ENCODE measurements around the gene C17orf67. TPM values are rescaled to one million over a fixed set of nuclear protein-coding genes. Genes with fewer than 3 reads are reported as not detected.

Gene C17orf67
- total and polyA plus RNA-seq, 4 donors: 0.19 to 1.4 (median 0.78) TPM

DNA sequence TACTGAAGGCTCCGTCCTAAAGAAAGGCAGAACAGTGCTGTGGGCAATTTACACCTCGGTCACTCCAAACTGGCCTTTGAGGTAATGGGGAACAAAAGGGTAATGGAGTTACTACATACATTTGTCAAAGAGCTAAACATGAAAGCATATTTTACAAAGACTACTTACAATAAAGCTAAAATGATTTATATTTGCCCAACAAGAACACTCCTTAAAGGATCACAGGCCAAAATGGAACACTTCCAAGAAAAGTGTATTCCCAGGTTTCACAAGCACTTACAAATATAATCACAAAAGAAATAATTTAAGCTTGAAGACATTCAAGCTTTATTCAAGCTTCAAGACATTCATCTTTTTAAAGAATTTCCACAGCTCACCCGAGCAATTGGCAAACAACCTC lies 29.3 kb downstream of the C17orf67 start:
- DNase-seq (ENCODE audit: low spot score): no peak

DNA sequence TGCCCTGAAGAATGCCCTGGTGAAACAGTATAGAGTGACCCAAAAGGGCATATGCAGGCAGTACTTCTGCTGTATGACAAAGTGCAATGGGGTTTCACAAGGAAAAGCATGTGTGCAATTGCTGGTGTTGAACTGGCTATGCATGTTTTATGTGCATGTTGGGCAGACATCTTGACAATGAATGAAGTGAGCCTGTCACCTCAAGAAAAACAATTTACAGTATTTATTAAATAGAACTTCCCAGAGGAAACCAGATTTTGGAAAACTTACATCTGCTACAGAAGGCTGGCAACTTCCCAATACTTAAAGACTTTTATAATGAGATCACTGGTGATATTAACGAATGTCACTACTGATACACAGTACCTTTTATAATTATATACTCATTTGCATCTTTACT lies 30.6 kb downstream of the C17orf67 start:
- no peak overlapping the region for H3K9ac ChIP-seq (ENCODE audit: low read depth in 1 of 2, low read length in 2 of 2)
- no peaks in the 10 kb centered on the region for H3K9me3 ChIP-seq (ENCODE audit: control insufficient read depth in 4 of 4, low read length in 3 of 4)
- no peak for TF ChIP-seq SP1 (IDR thresholded peaks at IDR 0.05)
- no peak for TF ChIP-seq JUND (IDR thresholded peaks at IDR 0.05)
- TF ChIP-seq MAX (IDR thresholded peaks at IDR 0.05): no peak
- TF ChIP-seq FOXA1 (IDR thresholded peaks at IDR 0.05): no peak
- no peak for TF ChIP-seq HNF4A (conservative IDR thresholded peaks at IDR 0.05)
- TF ChIP-seq EGR1 (IDR thresholded peaks at IDR 0.05; ENCODE audit: low read depth in 2 of 2): no peak
- TF ChIP-seq, protein P1, sequence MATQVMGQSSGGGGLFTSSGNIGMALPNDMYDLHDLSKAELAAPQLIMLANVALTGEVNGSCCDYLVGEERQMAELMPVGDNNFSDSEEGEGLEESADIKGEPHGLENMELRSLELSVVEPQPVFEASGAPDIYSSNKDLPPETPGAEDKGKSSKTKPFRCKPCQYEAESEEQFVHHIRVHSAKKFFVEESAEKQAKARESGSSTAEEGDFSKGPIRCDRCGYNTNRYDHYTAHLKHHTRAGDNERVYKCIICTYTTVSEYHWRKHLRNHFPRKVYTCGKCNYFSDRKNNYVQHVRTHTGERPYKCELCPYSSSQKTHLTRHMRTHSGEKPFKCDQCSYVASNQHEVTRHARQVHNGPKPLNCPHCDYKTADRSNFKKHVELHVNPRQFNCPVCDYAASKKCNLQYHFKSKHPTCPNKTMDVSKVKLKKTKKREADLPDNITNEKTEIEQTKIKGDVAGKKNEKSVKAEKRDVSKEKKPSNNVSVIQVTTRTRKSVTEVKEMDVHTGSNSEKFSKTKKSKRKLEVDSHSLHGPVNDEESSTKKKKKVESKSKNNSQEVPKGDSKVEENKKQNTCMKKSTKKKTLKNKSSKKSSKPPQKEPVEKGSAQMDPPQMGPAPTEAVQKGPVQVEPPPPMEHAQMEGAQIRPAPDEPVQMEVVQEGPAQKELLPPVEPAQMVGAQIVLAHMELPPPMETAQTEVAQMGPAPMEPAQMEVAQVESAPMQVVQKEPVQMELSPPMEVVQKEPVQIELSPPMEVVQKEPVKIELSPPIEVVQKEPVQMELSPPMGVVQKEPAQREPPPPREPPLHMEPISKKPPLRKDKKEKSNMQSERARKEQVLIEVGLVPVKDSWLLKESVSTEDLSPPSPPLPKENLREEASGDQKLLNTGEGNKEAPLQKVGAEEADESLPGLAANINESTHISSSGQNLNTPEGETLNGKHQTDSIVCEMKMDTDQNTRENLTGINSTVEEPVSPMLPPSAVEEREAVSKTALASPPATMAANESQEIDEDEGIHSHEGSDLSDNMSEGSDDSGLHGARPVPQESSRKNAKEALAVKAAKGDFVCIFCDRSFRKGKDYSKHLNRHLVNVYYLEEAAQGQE (IDR thresholded peaks at IDR 0.05): no peak
- TF ChIP-seq RXRA (IDR thresholded peaks at IDR 0.05): no peak
- TF ChIP-seq, protein P2, sequence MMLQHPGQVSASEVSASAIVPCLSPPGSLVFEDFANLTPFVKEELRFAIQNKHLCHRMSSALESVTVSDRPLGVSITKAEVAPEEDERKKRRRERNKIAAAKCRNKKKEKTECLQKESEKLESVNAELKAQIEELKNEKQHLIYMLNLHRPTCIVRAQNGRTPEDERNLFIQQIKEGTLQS (IDR thresholded peaks at IDR 0.05): no peak
- no peak for TF ChIP-seq NR2F2 (IDR thresholded peaks at IDR 0.05)
- TF ChIP-seq YY1 (IDR thresholded peaks at IDR 0.05): no peak
- no peak for TF ChIP-seq ZBTB33 (IDR thresholded peaks at IDR 0.05)
- no peak for TF ChIP-seq FOXA2 (IDR thresholded peaks at IDR 0.05)
- TF ChIP-seq RAD21 (IDR thresholded peaks at IDR 0.05): no peak
- TF ChIP-seq CTCF (IDR thresholded peaks at IDR 0.05; ENCODE audit: low read depth, low read length, missing input control): no peak
- H3K4me1 ChIP-seq (ENCODE audit: control insufficient read depth in 4 of 4, insufficient read depth in 4 of 4, low read length in 3 of 4): no peaks in the 10 kb centered on the region
- no peak overlapping the region for H3K4me3 ChIP-seq (ENCODE audit: low read depth in 1 of 3, low read length in 3 of 3)
- DNase-seq (ENCODE audit: low spot score): no peak
- 86% methylated on average over 1 of the region's 1 CpG for WGBS
- no peaks in the 10 kb centered on the region for H3K36me3 ChIP-seq (ENCODE audit: control insufficient read depth in 4 of 4, insufficient read depth in 3 of 4, low read depth in 1 of 4, low read length in 3 of 4)
- no peak overlapping the region for H3K27ac ChIP-seq (ENCODE audit: low read depth in 1 of 2, low read length in 2 of 2)
- H3K27me3 ChIP-seq (ENCODE audit: control insufficient read depth in 4 of 4, insufficient read depth in 4 of 4, low read length in 3 of 4): no peaks in the 10 kb centered on the region

More for the DNA sequence above, 29.3 kb downstream of the C17orf67 start:
- Histone ChIP-seq H3K36me3 (ENCODE audit: control insufficient read depth in 4 of 4, insufficient read depth in 3 of 4, low read depth in 1 of 4, low read length in 3 of 4) (no peaks in the 10 kb centered on the region), H3K9me3 (ENCODE audit: control insufficient read depth in 4 of 4, low read length in 3 of 4) (no peaks in the 10 kb centered on the region), H3K27me3 (ENCODE audit: control insufficient read depth in 4 of 4, insufficient read depth in 4 of 4, low read length in 3 of 4) (no peaks in the 10 kb centered on the region), H3K4me1 (ENCODE audit: control insufficient read depth in 4 of 4, insufficient read depth in 4 of 4, low read length in 3 of 4) (no peaks in the 10 kb centered on the region), H3K9ac (ENCODE audit: low read depth in 1 of 2, low read length in 2 of 2) (no peak overlapping the region), H3K27ac (ENCODE audit: low read depth in 1 of 2, low read length in 2 of 2) (no peak overlapping the region), H3K4me3 (ENCODE audit: low read depth in 1 of 3, low read length in 3 of 3) (no peak overlapping the region)
- 96% methylated on average over 3 of the region's 3 CpGs for WGBS
- no peak for TF ChIP-seq HNF4A (conservative IDR thresholded peaks at IDR 0.05)
- TF ChIP-seq, protein P1 (IDR thresholded peaks at IDR 0.05): no peak
- TF ChIP-seq RXRA (IDR thresholded peaks at IDR 0.05): no peak
